LNCaP clone FGC (cell line): ENCODE measurements around the gene PRF1.
"Not testable (repeated sequence)": the region's sequence is repeated elsewhere in the genome, so short reads cannot be mapped to it uniquely, and the experiment has no call there.

Experiments used
- DNase-seq: peaks from one replicate; pipeline ENCODE4 v3.0.0-alpha.2; 2011; ENCODE audit warnings: low read depth
- H3K4me3 ChIP-seq: 2 replicates; pipeline ENCODE4 v1.5.1; 2011; ENCODE audit warnings: mild to moderate bottlenecking, low read depth, low read length, control low read depth
- TF ChIP-seq, protein P1 (sequence below): IDR thresholded peaks from 2 replicates; pipeline ENCODE4 v1.5.1; 2012; ENCODE audit warnings: mild to moderate bottlenecking; ENCODE audit not compliant: control insufficient read depth, insufficient read depth; ENCODE audit errors: extremely low read depth

PRF1 gene

GRCh38 chr10:70586348-70586930 is 16.1 kb downstream of the PRF1 start:
- TF ChIP-seq, protein P1, sequence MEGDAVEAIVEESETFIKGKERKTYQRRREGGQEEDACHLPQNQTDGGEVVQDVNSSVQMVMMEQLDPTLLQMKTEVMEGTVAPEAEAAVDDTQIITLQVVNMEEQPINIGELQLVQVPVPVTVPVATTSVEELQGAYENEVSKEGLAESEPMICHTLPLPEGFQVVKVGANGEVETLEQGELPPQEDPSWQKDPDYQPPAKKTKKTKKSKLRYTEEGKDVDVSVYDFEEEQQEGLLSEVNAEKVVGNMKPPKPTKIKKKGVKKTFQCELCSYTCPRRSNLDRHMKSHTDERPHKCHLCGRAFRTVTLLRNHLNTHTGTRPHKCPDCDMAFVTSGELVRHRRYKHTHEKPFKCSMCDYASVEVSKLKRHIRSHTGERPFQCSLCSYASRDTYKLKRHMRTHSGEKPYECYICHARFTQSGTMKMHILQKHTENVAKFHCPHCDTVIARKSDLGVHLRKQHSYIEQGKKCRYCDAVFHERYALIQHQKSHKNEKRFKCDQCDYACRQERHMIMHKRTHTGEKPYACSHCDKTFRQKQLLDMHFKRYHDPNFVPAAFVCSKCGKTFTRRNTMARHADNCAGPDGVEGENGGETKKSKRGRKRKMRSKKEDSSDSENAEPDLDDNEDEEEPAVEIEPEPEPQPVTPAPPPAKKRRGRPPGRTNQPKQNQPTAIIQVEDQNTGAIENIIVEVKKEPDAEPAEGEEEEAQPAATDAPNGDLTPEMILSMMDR, result no peak
- H3K4me3 ChIP-seq, result no peak overlapping the region
- no peak for DNase-seq

- no peak overlapping the region for H3K4me3 ChIP-seq
- TF ChIP-seq, protein P1, result no peak
- DNase-seq, result no peak
Measured at GRCh38 chr10:70585578-70586169, 16.9 kb downstream of the PRF1 start.

GRCh38 chr10:70584909-70585544 is 17.5 kb downstream of the PRF1 start:
- DNase-seq, result no peak
- no peak overlapping the region for H3K4me3 ChIP-seq
- TF ChIP-seq, protein P1, result no peak

GRCh38 chr10:70584366-70584765 is 18.2 kb downstream of the PRF1 start:
- no peak for DNase-seq
- no peak overlapping the region for H3K4me3 ChIP-seq
- TF ChIP-seq, protein P1, result no peak

GRCh38 chr10:70583669-70584037 is 18.9 kb downstream of the PRF1 start:
- no peak overlapping the region for H3K4me3 ChIP-seq
- DNase-seq, result no peak
- TF ChIP-seq, protein P1, result no peak

DNA sequence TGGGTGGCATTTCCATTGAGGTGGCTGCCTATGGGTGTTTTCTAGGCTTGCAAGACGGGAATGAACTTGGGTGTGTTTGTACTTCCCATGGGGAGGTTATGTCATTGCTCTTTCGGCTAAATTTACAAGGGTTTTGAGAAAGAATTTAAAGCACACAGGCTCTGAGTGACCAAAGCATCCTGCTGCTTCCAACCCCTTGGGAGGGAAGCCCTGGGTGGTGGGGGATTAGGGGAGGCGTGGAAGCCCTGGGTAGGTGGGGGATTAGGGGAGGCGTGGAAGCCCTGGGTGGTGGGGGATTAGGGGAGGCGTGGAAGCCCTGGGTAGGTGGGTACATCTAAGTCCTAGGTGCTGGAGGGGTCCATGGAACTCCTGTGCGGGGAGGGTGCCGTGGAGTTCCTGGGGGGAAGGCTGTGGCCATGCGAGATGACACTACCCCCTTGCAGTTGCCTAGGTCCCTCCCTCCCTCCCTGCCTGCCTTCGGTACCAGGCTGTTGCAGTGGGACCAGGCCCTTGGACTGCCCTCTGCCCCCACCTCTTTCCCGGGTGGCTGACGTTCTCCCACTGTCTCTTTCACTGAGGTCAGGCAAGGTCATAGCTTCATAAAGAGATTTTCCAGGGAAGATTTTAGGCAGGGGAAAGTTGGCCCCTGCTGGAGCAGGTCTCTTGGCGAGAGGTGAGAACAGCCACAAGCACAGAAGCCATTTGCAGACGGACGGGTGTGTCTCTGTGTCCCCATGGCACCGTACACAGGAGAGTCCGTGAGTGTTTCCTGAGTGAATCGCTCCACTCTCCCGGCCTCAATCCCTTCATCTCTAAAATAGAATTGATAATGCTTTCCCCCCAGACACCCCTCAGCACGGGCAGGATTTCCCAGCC is 19.5 kb downstream of the PRF1 start:
- no peak for DNase-seq
- TF ChIP-seq, protein P1, result no peak
- H3K4me3 ChIP-seq, result no peak overlapping the region

GRCh38 chr10:70581176-70581575 is 21.4 kb downstream of the PRF1 start:
- DNase-seq, H3K4me3 ChIP-seq: not testable (repeated sequence)
